Muscle layer of colon (tissue), 2 donors: Measurements from ENCODE around the gene DACT2.
"Not testable (repeated sequence)": the region's sequence is repeated elsewhere in the genome, so short reads cannot be mapped to it uniquely, and the experiment has no call there.

Experiments
- H3K27ac ChIP-seq: one replicate; pipeline ENCODE4 v1.7.0; 2013; ENCODE audit warnings: low read depth, mild to moderate bottlenecking, low read length, moderate library complexity
- H3K27me3 ChIP-seq, 2 donors: one replicate each; pipeline ENCODE4 v1.7.0; 2013; ENCODE audit warnings: low read length in 2 of 2, mild to moderate bottlenecking in 2 of 2; ENCODE audit not compliant: insufficient read depth in 2 of 2, control insufficient read depth in 1 of 2
- H3K36me3 ChIP-seq: one replicate; pipeline ENCODE4 v1.7.0; 2013; ENCODE audit warnings: mild to moderate bottlenecking, low read length; ENCODE audit not compliant: insufficient read depth
- H3K4me1 ChIP-seq: one replicate; pipeline ENCODE4 v1.7.0; 2013; ENCODE audit warnings: mild to moderate bottlenecking, low read length; ENCODE audit not compliant: insufficient read depth
- H3K4me3 ChIP-seq, 2 donors: one replicate each; pipeline ENCODE4 v1.7.0; 2013; ENCODE audit warnings: low read length in 2 of 2, low read depth in 1 of 2, mild to moderate bottlenecking in 1 of 2, moderate library complexity in 1 of 2
- H3K9ac ChIP-seq: one replicate; pipeline ENCODE4 v1.7.0; 2013; ENCODE audit warnings: low read length
- H3K9me3 ChIP-seq: one replicate; pipeline ENCODE4 v1.7.0; 2013; ENCODE audit warnings: mild to moderate bottlenecking, low read length
- donor health status: abdominal sarcoma.
- donor health status: Adenocarcinoma of cecum.

The DACT2 gene

GRCh38 chr6:168361766-168362165 is 42.2 kb upstream of the DACT2 start:
- no peak overlapping the region for H3K9ac ChIP-seq
- no peaks in the 10 kb centered on the region for H3K4me1 ChIP-seq
- no peaks in the 10 kb centered on the region for H3K27me3 ChIP-seq
- H3K27ac ChIP-seq = no peak overlapping the region
- no peaks in the 10 kb centered on the region for H3K9me3 ChIP-seq
- H3K4me3 ChIP-seq = no peak overlapping the region
- no peaks in the 10 kb centered on the region for H3K36me3 ChIP-seq

- Histone ChIP-seq H3K27ac (no peak overlapping the region), H3K36me3 (no peaks in the 10 kb centered on the region), H3K4me3 (no peak overlapping the region), H3K9ac (no peak overlapping the region), H3K4me1 (no peaks in the 10 kb centered on the region), H3K27me3 (no peaks in the 10 kb centered on the region), H3K9me3 (no peaks in the 10 kb centered on the region)
These were observed 40.2 kb upstream of the DACT2 start for GRCh38 chr6:168359794-168360193.

DNA sequence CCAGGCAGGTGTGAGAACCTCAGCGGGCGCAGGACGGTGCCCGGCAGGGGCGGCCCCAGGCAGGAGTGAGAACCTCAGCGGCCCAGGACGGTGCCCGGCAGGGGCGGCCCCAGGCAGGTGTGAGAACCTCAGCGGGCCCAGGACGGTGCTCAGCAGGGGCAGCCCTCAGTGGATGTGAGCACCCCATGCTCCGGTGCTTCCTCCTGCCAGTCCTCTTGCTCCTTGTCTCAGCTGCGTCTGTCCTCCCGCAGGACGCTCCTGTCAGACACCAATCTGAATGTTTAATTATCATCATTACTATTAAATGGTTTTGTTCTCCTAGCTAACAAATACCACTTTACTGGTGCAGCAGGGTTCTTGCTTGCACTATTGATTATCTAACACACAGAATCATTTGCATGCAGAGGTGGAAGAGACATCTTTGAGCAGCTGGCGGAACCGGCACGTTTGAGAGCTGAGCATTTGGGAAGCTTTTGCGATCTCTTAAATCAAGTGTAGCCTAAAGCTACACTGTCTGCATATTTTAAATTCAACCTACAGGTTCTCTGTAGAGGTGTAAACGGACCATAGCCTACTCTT is 39.4 kb upstream of the DACT2 start:
- Histone ChIP-seq H3K36me3 (no peaks in the 10 kb centered on the region), H3K27me3 (no peaks in the 10 kb centered on the region), H3K4me3 (no peak overlapping the region), H3K4me1 (no peaks in the 10 kb centered on the region), H3K27ac (no peak overlapping the region), H3K9ac (no peak overlapping the region), H3K9me3 (no peaks in the 10 kb centered on the region)

DNA sequence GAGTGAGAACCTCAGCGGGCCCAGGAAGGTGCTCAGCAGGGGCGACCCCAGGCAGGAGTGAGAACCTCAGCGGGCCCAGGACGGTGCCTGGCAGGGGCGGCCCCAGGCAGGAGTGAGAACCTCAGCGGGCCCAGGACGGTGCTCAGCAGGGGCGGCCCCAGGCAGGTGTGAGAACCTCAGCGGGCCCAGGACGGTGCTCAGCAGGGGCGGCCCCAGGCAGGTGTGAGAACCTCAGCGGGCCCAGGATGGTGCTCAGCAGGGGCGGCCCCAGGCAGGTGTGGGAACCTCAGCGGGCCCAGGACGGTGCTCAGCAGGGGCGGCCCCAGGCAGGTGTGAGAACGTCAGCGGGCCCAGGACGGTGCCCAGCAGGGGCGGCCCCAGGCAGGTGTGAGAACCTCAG is 37.3 kb upstream of the DACT2 start:
- not testable (repeated sequence) for H3K36me3 ChIP-seq, H3K9ac ChIP-seq, H3K27ac ChIP-seq, H3K9me3 ChIP-seq, H3K27me3 ChIP-seq, H3K4me1 ChIP-seq, H3K4me3 ChIP-seq

- H3K9ac ChIP-seq = no peak overlapping the region
- H3K4me3 ChIP-seq = peak overlapping the region in 1 of 2 donors; percentile 27
- no peaks in the 10 kb centered on the region for H3K27me3 ChIP-seq
- no peaks in the 10 kb centered on the region for H3K36me3 ChIP-seq
- H3K27ac ChIP-seq = no peak overlapping the region
- H3K4me1 ChIP-seq = no peaks in the 10 kb centered on the region
- no peaks in the 10 kb centered on the region for H3K9me3 ChIP-seq
These were observed 36.3 kb upstream of the DACT2 start for GRCh38 chr6:168355716-168356522.

GRCh38 chr6:168354338-168354737 is 34.8 kb upstream of the DACT2 start:
- Histone ChIP-seq H3K4me3 (no peak overlapping the region), H3K27me3 (no peaks in the 10 kb centered on the region), H3K36me3 (no peaks in the 10 kb centered on the region), H3K4me1 (no peaks in the 10 kb centered on the region), H3K9me3 (no peaks in the 10 kb centered on the region), H3K27ac (no peak overlapping the region), H3K9ac (no peak overlapping the region)

DNA sequence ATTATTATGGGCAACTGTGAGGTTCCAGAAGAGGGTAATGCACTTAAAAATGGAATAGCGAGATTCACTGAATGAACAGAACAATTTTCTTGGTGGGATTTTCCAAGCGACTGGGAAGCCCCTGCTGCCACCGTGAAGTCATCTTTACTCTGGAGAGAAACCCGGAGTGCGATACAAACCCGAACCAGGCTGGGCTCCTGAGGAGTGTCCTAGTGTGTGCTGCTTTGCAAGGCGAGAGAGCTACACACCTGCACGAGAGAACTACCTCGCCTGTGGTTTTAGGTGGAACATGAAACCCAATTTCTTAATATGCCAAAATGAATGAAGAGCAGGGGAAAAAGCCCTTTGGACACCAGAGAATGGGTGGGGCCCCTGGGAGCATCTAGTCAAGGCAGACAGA is 33.5 kb upstream of the DACT2 start:
- H3K4me3 ChIP-seq = no peak overlapping the region
- no peaks in the 10 kb centered on the region for H3K4me1 ChIP-seq
- no peaks in the 10 kb centered on the region for H3K9me3 ChIP-seq
- no peaks in the 10 kb centered on the region for H3K36me3 ChIP-seq
- H3K9ac ChIP-seq = no peak overlapping the region
- H3K27me3 ChIP-seq = no peaks in the 10 kb centered on the region
- no peak overlapping the region for H3K27ac ChIP-seq

DNA sequence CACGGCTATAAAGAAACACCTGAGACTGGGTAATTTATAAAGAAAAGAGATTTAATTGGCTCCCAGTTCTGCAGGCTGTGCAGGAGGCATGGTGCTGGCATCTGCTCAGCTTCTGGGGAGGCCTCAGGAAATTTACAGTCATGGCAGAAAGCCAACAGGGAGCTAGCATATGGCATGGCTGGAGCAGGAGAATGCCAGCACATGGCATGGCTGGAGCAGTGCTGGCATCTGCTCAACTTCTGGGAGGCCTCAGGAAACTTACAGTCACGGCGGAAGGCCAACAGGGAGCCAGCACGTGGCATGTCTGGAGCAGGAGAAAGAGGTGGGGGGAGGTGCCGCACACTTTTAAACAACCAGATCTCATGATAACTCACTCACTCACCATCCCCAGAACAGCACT is 32.5 kb upstream of the DACT2 start:
- Histone ChIP-seq H3K27me3 (no peaks in the 10 kb centered on the region), H3K4me1 (no peaks in the 10 kb centered on the region), H3K27ac (no peak overlapping the region), H3K9ac (no peak overlapping the region), H3K36me3 (no peaks in the 10 kb centered on the region), H3K9me3 (no peaks in the 10 kb centered on the region), H3K4me3 (no peak overlapping the region)

GRCh38 chr6:168349718-168350210 is 30.2 kb upstream of the DACT2 start:
- no peak overlapping the region for H3K27ac ChIP-seq
- H3K4me3 ChIP-seq = no peak overlapping the region
- H3K27me3 ChIP-seq = no peaks in the 10 kb centered on the region
- H3K9ac ChIP-seq = no peak overlapping the region
- no peaks in the 10 kb centered on the region for H3K4me1 ChIP-seq
- no peaks in the 10 kb centered on the region for H3K9me3 ChIP-seq
- no peaks in the 10 kb centered on the region for H3K36me3 ChIP-seq

DNA sequence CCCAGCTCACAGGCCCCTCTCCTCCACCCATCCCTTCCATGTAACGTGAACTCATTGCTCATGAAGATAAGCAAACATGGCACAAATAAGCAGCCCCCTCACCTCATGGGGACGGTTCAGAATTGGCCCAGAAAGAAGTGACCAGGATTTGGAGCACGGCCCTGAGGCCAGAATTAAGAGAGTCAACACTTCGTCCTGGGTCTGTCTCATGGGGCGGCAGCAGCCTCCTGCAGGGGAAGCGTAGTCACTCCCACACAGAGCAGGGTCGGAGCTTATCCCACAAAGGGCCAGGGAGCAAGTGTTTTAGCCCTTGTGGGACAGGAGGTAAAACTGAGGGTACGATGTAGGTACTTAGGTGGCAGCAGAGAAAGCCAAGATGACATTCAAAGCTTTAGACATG is 28.6 kb upstream of the DACT2 start:
- Histone ChIP-seq H3K27ac (no peak overlapping the region), H3K4me3 (no peak overlapping the region), H3K4me1 (no peaks in the 10 kb centered on the region), H3K36me3 (no peaks in the 10 kb centered on the region), H3K9me3 (no peaks in the 10 kb centered on the region), H3K27me3 (no peaks in the 10 kb centered on the region), H3K9ac (no peak overlapping the region)

DNA sequence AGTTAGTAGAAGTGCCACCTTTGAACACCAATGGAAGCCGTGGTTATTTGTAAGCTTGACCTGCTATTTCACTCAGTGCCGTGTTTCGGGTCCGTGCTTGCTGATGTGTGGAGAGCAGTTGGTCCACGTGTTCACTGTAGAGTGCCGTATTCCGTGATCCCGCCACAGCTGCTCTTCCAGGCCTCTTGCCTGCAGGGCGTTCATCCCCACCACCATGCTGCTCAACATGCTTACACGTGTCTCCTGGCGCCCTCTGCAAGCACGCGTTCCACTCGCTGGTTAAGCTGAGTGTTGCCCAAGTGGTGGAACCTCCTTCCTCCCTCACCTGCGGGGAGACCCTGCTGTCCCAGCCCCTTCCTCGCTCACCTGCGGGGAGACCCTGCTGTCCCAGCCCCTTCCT is 28.0 kb upstream of the DACT2 start:
- Histone ChIP-seq H3K9ac (no peak overlapping the region), H3K9me3 (no peaks in the 10 kb centered on the region), H3K27ac (no peak overlapping the region), H3K36me3 (no peaks in the 10 kb centered on the region), H3K4me3 (no peak overlapping the region), H3K27me3 (no peaks in the 10 kb centered on the region), H3K4me1 (no peaks in the 10 kb centered on the region)

DNA sequence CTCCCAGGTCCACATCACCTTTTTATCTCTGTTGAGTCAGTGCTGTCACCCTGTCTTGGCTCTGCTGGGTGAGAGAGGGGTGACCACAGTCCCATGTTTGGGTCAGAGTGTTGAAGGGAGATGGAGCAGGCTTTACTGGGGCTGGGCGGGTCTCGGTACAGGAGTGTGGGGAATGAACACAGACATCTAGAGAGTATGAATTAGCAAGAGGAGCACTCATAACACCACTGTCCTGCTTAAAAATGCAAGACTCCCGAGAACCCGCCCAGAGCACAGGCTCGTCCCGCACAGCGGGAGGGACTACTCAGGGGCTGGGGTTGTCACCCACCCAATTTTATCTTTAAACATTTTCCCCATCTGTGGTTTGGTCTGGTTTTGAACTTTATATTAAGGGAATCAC is 27.5 kb upstream of the DACT2 start:
- H3K27me3 ChIP-seq = no peaks in the 10 kb centered on the region
- no peaks in the 10 kb centered on the region for H3K9me3 ChIP-seq
- no peak overlapping the region for H3K27ac ChIP-seq
- H3K4me1 ChIP-seq = no peaks in the 10 kb centered on the region
- H3K4me3 ChIP-seq = no peak overlapping the region
- H3K36me3 ChIP-seq = no peaks in the 10 kb centered on the region
- no peak overlapping the region for H3K9ac ChIP-seq
